Measurements from ENCODE around the gene TPRG1. TPM values are rescaled to one million over a fixed set of nuclear protein-coding genes. Genes with fewer than 3 reads are reported as not detected.

The TPRG1 gene
- total and polyA plus RNA-seq, 2 donors (not counting 3 experiments of a cell fraction or from before 2014, with no cell fraction given): 0.30 TPM; not detected in 1

DNA sequence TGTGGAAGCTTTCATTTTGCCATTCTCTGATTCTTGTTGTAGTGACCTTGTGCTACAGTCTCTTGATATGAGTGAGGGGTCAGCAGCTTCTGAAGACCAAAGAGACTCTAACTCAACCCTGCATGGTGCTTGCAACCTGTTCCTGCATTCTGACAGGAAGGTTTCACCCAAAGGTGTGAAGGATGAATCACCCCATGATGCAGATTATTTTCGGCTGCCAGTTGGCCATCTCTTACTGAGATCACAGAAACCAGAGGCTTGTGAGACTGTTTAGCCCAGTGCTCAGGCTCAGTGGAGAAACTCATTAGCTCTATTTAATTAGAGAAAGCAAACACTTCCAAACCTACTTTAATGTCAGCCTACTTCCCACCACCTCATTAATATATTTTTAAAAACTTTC, 29.2 kb upstream of the TPRG1 start:
- H3K36me3 ChIP-seq (ENCODE audit: control insufficient read depth in 2 of 2, extremely low read depth in 1 of 2, insufficient read depth in 2 of 2, low read length in 2 of 2): no peaks in the 10 kb centered on the region
- H3K27ac ChIP-seq (ENCODE audit: insufficient read depth, low read depth, low read length): no peak overlapping the region
- no peak overlapping the region for H3K4me3 ChIP-seq (replicated peaks in 1 of 3; ENCODE audit: insufficient read depth in 1 of 3, low read depth in 1 of 3, low read length in 3 of 3)
- no peaks in the 10 kb centered on the region for H4K20me1 ChIP-seq (replicated peaks; ENCODE audit: control insufficient read depth, extremely low read depth, insufficient read depth, low read length)
- peaks cover 11 to 13% of the 10 kb centered on the region in 2 experiments for H3K27me3 ChIP-seq (ENCODE audit: control insufficient read depth in 2 of 2, insufficient read depth in 2 of 2, low read length in 2 of 2)
- intact Hi-C loops (cut with micrococcal nuclease): no loop called here
- FAIRE-seq (no peak), DNase-seq (ENCODE audit: low read depth, low spot score) (no peak)
- no peaks in the 10 kb centered on the region for H3K4me1 ChIP-seq (ENCODE audit: control insufficient read depth, extremely low read depth, insufficient read depth, low read length)
- dilution Hi-C loops (cut with MboI; ENCODE audit: extremely low pct_ligation_motif_present, low sequenced_read_pairs): no loop called here
- ChIA-PET CTCF (interaction anchor here (1.0 to 3.2 kb wide), 3 partner anchors 11 to 1404 kb away, joined by 3 to 17 read pairs (median 4); no protein-coding TSS in a partner anchor), POLR2A (no interaction called here)
- TF ChIP-seq MYC (IDR thresholded peaks at IDR 0.05; ENCODE audit: low read depth, low read length) (no peak), GATA2 (IDR thresholded peaks at IDR 0.05; ENCODE audit: insufficient read depth, insufficient read length, low read depth, low read length) (no peak), EZH2 (IDR thresholded peaks at IDR 0.05; ENCODE audit: borderline replicate concordance, low read depth, low read length, severe bottlenecking) (no peak), POLR2AphosphoS5 (IDR thresholded peaks at IDR 0.05; ENCODE audit: insufficient read depth, low read depth, low read length) (no peak), JUN (IDR thresholded peaks at IDR 0.05; ENCODE audit: borderline replicate concordance, insufficient read depth, insufficient read length, low read depth) (no peak), POLR2A (IDR thresholded peaks at IDR 0.05; ENCODE audit: low read depth, low read length) (no peak), FOS (IDR thresholded peaks at IDR 0.05; ENCODE audit: borderline replicate concordance, insufficient read depth, low read length) (no peak)
- TF ChIP-seq, protein P1, sequence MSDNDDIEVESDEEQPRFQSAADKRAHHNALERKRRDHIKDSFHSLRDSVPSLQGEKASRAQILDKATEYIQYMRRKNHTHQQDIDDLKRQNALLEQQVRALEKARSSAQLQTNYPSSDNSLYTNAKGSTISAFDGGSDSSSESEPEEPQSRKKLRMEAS (IDR thresholded peaks at IDR 0.05; ENCODE audit: insufficient read depth, insufficient read length): no peak
- TF ChIP-seq, protein P2, sequence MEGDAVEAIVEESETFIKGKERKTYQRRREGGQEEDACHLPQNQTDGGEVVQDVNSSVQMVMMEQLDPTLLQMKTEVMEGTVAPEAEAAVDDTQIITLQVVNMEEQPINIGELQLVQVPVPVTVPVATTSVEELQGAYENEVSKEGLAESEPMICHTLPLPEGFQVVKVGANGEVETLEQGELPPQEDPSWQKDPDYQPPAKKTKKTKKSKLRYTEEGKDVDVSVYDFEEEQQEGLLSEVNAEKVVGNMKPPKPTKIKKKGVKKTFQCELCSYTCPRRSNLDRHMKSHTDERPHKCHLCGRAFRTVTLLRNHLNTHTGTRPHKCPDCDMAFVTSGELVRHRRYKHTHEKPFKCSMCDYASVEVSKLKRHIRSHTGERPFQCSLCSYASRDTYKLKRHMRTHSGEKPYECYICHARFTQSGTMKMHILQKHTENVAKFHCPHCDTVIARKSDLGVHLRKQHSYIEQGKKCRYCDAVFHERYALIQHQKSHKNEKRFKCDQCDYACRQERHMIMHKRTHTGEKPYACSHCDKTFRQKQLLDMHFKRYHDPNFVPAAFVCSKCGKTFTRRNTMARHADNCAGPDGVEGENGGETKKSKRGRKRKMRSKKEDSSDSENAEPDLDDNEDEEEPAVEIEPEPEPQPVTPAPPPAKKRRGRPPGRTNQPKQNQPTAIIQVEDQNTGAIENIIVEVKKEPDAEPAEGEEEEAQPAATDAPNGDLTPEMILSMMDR (IDR thresholded peaks at IDR 0.05; ENCODE audit: extremely low read depth in 1 of 2, insufficient read depth in 1 of 2, low read depth in 1 of 2, low read length in 2 of 2): no peak
- no peak overlapping the region for H3K4me2 ChIP-seq (ENCODE audit: insufficient read depth, low read length)
- H3K9me1 ChIP-seq (replicated peaks; ENCODE audit: control insufficient read depth, extremely low read depth, insufficient read depth, low read length): no peaks in the 10 kb centered on the region
- no peaks in the 10 kb centered on the region for H3K79me2 ChIP-seq (ENCODE audit: control insufficient read depth, insufficient read depth, low read length)
- no peak overlapping the region for H3K9ac ChIP-seq (replicated peaks; ENCODE audit: extremely low read depth, insufficient read depth, low read length)
- BruUV-seq (replicated peaks): no TSS peak
- no peaks in the 10 kb centered on the region for H3K9me3 ChIP-seq (replicated peaks; ENCODE audit: control insufficient read depth, insufficient read depth, low read length)
- no peak overlapping the region for H2AFZ ChIP-seq (ENCODE audit: low read depth, low read length)

All from endothelial cell of umbilical vein (primary cell).